GM10847 (cell line): ENCODE data around the gene TPH1.

Source experiments
- POLR2A ChIP-seq: IDR thresholded peaks from 2 replicates; pipeline ENCODE4 v1.6.1; 2011; ENCODE audit not compliant: insufficient read length; ENCODE audit errors: extremely low read depth

Gene TPH1

DNA sequence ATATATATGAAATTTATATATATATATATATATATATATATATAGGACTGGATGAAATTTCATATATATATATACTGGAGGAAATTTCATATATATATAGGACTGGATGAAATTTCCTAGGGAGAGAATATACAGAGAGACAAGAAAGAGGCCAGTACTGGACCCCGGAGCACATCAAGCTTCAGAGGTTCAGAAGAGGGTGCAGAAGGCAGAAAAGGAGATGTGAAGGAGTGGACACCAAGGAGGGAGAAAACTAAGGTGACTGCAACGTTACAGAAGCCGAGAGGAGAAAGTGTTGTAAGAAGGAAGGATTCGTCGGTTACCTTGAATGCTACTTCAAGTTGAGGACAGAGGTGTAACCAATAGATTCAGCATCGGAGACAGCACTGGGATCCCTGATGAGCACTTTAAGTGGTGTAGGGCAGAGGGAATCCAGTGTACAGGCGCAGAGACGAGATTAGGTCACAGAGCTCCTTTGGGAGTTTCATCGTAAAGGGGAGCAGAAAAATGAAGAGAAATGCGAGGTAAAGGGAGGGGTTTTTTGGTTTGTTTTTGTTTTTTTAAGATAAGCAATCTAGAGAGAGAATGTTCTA lies 8.5 kb upstream of the TPH1 start:
- TF ChIP-seq POLR2A: no peak

DNA sequence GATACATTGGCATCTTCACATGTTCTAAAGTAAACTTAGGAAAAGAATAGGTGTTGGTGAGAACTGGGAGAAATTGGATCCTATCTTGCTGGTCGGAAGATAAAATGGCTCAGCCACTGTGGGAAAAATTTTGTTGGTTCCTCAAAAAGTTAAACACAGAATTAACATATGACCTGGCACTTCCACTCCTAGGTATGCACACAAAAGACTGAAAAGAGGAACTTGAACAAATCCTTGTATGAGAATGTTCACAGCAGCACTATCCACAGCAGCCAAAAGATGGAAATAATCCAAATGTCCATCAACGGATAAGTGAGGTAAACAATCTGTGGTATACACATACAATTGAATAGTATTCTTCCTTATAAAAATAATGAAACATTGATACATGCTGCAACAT lies 4.8 kb upstream of the TPH1 start:
- no peak for TF ChIP-seq POLR2A

DNA sequence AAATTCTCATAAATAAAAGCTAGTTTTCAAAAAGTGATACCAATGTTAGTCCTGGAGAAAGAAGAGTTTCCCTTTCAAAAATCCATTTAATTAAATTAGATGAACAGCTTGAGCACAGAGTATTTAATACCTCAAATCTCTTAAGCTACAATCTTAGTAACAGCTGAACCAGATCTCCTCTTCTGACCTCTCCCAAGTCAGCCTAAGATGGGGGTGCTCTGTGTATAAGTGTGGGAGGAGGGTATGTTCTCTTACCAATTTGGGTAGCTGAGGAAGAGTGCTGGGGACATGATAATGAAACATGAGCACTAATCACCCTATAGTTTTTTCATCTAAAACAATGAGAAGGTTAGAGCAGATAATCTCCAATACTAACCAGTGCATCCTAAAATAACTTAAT lies 9.6 kb downstream of the TPH1 start:
- TF ChIP-seq POLR2A: no peak

DNA sequence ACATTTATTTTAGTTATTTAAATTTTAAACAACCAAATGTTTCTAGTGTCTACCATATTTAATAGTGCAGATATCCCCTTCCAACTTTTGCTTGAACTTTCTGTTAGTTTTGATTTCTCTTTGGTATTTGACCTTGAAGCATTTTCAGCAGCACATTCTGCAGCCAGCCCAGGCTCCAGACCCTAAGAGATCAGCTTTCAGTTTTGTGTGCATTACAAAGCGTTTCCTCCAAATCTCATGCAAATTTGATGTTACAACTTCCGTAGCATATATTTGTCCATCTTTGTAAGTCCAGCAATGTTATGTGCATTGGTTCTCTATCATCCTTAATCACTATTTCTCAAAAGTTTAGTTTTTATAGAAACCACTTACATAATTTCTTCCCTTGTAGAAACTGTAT lies 18.6 kb downstream of the TPH1 start:
- TF ChIP-seq POLR2A: no peak

DNA sequence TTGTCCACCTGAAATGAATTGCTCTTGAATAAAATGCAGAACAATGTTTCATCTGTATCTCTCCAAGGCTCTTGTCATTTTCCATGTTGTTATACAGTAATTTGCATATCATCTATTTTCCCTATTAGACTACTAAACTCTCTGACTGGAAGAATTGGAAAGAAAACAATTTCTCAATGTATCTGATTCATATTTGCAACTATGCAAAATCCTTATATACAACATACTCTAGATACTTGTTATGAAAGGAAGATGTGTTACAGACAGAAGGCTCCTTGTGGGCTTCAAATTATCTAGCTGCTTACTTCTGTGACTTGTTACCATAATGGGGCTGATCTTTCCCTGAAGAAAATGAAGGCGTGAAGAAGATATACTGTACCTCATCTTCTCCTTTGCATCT lies 23.6 kb downstream of the TPH1 start:
- TF ChIP-seq POLR2A: no peak

DNA sequence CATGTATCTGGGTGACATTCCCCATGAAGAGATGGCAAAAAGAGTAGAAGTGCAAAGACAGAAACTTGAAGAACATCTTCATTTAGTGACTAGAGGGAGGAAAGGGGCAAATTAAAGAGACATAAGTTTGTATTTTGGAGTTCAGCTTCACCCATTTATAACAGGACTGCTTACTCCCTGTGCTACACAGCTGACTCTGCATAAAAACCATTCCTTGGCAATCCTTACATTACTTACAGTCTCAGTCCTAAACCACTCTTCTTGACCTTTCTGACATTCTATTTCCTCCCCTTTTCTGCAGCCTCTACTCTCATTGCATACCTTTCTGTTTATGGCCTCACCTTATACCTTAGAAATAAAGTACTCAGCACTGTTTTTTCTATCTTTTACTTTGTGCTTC lies 26.4 kb downstream of the TPH1 start:
- TF ChIP-seq POLR2A: no peak

DNA sequence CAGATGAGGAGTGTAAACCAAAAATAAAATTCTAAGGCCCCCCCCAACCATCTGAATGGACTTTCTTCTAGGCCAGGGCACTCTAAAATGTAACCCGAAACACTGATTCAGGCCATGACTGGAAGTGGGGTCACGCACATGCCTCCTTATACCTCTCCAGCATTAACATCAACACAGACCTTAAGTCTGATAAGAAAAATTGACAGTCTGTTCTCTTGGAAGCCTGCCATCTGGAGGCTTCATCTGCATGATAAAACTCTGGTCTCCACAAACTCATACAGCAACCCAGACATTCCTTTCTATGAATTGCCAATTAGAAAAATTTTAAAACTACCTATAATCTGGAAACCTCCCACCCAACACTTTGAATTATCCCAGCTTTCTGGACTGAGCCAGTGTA lies 29.3 kb downstream of the TPH1 start:
- TF ChIP-seq POLR2A: no peak

DNA sequence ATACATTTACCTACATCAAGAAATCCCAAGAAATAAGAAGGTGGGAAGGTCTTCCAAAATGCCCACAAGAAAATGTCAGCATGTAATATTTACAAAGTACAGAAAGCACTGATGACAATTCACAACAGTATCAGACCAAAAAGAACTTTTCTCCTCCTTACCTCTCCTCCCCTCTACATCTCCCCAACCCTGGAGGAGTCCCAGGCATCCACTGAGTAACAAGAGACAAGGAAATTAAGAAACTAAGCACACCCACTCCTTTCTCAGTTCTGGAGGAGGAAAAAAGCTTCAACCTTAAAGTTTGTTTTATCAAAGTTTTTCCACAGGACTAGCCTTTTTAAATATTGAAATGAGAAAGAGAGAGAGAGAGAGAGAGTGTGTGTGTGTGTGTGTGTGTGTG lies 31.2 kb downstream of the TPH1 start:
- TF ChIP-seq POLR2A: no peak

DNA sequence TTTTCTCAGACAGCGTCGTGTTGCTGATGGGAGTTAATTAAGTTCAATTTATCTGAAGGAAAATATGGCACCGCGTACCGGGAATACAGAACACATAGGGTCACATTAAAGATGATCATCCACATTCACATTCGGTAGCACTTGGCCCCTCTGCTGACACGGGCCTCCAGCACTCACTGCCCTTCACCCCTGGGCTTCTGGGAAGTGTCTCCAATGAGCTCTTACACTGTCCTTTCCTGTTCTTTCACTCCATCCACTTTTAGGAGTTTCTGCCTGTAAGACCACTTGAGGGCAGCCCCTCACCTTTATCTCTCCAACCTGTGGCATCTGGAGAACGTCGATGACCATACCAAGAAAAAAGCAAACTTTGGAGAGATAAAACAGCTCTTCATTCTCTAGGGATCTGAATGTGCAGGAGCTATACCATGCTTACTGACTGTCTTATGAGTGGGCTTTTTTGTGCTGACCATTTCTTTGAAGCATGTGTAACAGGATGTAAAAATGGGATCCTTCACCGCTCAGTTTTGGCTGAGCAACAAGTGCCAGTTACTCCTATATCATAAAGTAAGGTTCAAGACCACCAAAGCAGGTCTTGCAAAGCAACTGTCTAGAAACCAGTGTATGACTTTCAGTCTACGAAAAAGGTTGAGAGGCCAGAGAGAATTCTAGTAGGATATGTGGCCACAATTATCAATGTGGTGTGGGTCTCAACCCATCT lies 32.1 kb downstream of the TPH1 start:
- TF ChIP-seq POLR2A: no peak

DNA sequence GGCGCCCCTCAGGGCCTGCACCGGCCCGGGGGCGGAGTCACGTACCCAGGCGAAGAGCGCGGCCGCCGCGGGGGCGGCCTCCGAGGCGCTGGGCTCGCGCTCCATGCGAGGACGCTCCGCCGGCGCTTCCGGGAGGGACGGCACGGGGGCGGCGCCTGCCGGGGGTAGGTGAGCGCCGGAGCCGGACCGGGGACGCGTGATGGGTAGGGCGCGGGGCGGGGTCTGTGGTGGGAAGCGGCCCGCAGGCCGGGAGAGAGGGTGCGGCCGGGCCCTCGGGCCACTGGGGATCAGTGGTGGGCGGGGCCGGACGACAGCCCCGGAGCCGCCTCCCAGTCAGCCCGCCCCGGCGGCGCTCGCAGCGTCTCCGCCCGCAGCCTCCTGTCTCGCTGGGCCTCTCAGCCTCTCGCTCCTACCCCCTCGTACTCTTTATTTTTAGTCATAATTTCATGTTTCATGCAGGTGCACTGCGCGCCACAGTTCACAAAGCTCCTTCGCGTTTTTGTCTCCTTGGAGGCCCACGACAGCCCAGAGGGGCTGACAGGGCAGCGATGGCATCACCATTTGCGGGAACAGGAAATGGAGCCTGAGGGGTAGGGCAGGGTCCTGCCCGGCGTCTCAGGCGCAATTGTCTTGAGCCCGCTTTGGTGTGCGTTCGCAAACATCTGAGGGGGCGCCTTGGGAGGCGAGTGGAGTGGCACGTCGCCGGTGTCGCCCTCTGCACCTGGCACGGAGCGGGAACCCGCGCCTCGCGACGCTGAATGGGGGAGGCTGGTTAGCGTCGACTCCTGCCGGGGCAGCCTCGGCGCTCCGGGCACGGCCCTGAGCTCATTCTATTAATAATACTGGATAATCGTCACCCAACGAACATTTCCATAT lies 32.9 kb downstream of the TPH1 start, which contains the start of gene SERGEF:
Gene SERGEF (minus strand): TSS at position 142 of the 876 bp plus-strand sequence. CDS start 37 bp downstream, at position 105.
- TF ChIP-seq POLR2A: peak; percentile 69

DNA sequence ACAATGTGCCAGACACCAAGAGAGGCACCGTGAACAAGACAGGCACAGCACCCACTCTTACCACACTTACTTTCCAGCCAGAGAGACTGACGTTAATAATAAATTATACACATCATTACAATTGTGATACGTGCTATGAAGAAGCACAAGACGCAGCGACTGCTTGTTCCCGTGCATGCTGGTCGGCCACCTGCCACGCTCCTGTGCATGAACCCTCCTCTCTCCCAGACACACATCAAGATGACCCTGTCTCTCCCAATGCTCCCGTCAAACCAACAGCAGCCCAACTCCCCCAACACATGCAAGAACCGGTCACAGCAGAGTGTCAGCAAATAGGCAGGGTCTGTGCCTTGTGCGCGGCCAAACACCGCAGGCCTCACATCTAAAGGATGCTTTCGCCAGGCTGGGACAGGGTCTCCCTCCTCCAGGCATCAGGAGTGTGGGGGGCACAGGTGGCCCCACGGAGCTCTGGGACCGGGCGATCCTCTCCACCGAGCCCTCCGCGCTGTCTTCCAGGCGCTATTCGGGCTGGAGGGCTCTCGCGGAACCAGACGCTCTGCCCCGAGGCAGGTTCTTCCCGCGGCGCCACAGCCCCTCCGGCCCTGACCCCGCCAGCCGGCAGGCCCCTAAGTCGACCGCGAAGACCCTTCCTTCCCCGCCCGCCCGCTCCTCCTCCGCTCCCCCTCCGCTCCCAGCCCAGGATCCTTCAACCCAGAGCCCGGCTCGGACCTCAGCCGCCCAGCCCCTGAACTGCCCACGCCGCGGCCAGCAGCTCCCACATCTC lies 33.8 kb downstream of the TPH1 start:
- no peak for TF ChIP-seq POLR2A

DNA sequence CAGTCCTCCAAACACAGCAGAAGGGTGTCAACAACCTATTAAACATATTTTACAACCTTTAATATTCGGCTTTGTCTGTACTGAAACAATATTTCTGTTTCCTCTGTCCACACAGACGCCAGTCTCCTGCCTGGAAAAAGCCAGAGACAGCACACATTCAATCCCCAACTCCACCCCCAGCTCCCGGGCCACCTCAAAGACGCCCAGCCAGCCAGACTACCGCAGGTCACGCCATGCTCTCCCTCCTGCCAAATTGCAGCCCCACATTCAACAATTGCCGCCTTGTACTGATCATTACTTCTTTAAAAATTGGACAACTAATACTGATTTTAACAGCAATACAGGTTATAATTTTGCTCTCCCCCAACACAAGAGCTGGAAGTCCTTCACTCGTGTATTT lies 34.4 kb downstream of the TPH1 start:
- no peak for TF ChIP-seq POLR2A

DNA sequence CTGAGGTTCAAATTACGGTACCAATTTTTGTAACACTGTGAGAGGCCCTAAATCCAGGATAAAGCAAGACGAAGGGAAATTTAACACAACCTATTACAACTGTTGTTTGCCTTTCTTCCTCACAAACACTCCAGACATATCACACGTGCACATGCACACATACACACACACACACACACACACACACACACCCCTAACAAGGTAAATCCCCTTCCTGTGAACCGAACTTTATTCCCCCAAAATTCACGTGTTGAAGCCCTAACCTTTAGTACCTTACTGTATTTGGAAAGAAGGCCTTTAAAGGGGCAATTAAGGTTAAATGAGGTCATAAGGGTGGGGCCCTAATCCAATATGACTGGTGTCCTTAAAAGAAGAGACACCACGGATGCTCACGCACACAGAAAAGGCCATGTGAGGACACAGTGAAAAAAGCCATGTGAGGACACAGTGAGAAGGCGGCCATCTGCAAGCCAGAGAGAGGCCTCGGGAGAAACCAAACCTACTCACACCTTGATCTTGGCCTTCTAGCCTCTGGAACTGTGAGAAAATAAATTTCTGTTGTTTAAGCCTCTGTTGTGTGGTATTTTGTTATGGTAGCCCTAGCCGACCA lies 35.0 kb downstream of the TPH1 start:
- no peak for TF ChIP-seq POLR2A

DNA sequence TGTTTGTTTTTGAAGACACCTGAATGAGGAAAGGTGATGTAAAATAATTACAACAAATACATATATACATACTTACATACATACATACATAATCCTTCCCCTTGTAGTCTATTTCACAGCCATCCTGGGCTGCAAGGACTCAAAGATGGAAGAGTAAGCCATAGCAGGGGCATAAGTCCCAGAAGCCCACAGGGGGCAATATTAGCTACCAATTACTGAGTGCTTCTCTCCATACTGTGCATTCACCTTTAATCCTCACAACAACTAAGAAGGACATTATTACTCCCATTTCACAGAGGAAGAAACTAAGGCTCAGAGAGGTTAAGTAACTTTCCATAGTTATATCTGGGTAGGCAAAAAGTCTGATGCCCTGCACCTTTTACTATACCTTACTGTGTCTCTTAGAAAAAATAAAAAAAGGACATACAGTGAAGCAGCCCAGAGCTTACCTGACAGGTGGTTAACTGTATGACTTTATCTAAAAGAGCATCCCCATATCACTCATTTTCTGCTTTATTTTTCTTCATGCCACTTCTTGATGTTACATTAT lies 35.9 kb downstream of the TPH1 start:
- TF ChIP-seq POLR2A: no peak
